Fibroblast of gingiva (primary cell): ENCODE results near the gene MOGAT2.
A peak's percentile ranks its signal among the peaks of the same experiment; 100 is the strongest.

Experiments used
- DNase-seq: peaks from one replicate; pipeline ENCODE4 v3.0.0-alpha.2; 2011; ENCODE audit warnings: low read depth

The MOGAT2 gene

GRCh38 chr11:75759832-75760231 lies 42.2 kb downstream of the MOGAT2 start:
- no peak for DNase-seq

- no peak for DNase-seq
These were observed 42.6 kb downstream of the MOGAT2 start for GRCh38 chr11:75760243-75760642.

GRCh38 chr11:75760710-75761493 lies 43.3 kb downstream of the MOGAT2 start:
- peak; percentile 47 for DNase-seq

GRCh38 chr11:75762158-75762557 lies 44.5 kb downstream of the MOGAT2 start:
- DNase-seq, result no peak

- DNase-seq, result peak; percentile 74
These were observed 45.2 kb downstream of the MOGAT2 start for GRCh38 chr11:75762885-75763284.

- DNase-seq, result no peak
These were observed 46.2 kb downstream of the MOGAT2 start for GRCh38 chr11:75763846-75764245.

GRCh38 chr11:75765116-75765515 lies 47.5 kb downstream of the MOGAT2 start:
- DNase-seq, result no peak

GRCh38 chr11:75766443-75767227 lies 49.0 kb downstream of the MOGAT2 start:
- DNase-seq, result no peak

- no peak for DNase-seq
These were observed 49.6 kb downstream of the MOGAT2 start for GRCh38 chr11:75767228-75767572.

GRCh38 chr11:75767793-75768111 lies 50.1 kb downstream of the MOGAT2 start:
- DNase-seq, result no peak

GRCh38 chr11:75768112-75768908 lies 50.7 kb downstream of the MOGAT2 start, which contains the start of gene DGAT2:
Gene DGAT2 (plus strand): TSS chr11:75768778. CDS start chr11:75768992, 214 bp downstream.
- DNase-seq, result peak; percentile 37

GRCh38 chr11:75768909-75769771 lies 51.5 kb downstream of the MOGAT2 start:
- DNase-seq, result no peak

GRCh38 chr11:75770102-75770501 lies 52.5 kb downstream of the MOGAT2 start:
- no peak for DNase-seq

- peak; percentile 56 for DNase-seq
These were observed 54.2 kb downstream of the MOGAT2 start for GRCh38 chr11:75771646-75772410.

GRCh38 chr11:75773595-75774353 lies 56.1 kb downstream of the MOGAT2 start:
- no peak for DNase-seq

- no peak for DNase-seq
These were observed 57.4 kb downstream of the MOGAT2 start for GRCh38 chr11:75775056-75775455.

- no peak for DNase-seq
These were observed 58.9 kb downstream of the MOGAT2 start for GRCh38 chr11:75776546-75776945.

GRCh38 chr11:75777461-75778110 lies 59.9 kb downstream of the MOGAT2 start:
- no peak for DNase-seq

- DNase-seq, result no peak
These were observed 61.3 kb downstream of the MOGAT2 start for GRCh38 chr11:75778962-75779361.

GRCh38 chr11:75779960-75780359 lies 62.3 kb downstream of the MOGAT2 start:
- no peak for DNase-seq
